RWPE2 (cell line): ENCODE data around the gene BRD4.
A peak's percentile ranks its signal among the peaks of the same experiment; 100 is the strongest.

Source experiments
- ATAC-seq: fragments of 200-7000 bp; cut with Tn5 transposase; 3 replicates; pipeline ENCODE4 v1.9.1; 2021; ENCODE audit warnings: low read depth
- DNase-seq: peaks from one replicate; pipeline ENCODE4 v3.0.0-alpha.2; 2020; ENCODE audit warnings: low spot score
- H3K27ac ChIP-seq: fragments of 450-650 bp; 2 replicates; pipeline ENCODE4 v1.5.1; 2017; ENCODE audit warnings: mild to moderate bottlenecking; ENCODE audit not compliant: poor library complexity, severe bottlenecking
- H3K27me3 ChIP-seq: fragments of 250-450 bp; sonication (Bioruptor Pico); 2 replicates; pipeline ENCODE4 v1.5.1; 2021; ENCODE audit warnings: mild to moderate bottlenecking, moderate library complexity; ENCODE audit not compliant: insufficient read depth, poor library complexity, severe bottlenecking
- H3K36me3 ChIP-seq: fragments of 250-450 bp; sonication (Bioruptor Pico); 2 replicates; pipeline ENCODE4 v1.5.1; 2020; ENCODE audit warnings: low read depth, mild to moderate bottlenecking, moderate library complexity
- H3K4me1 ChIP-seq: fragments of 250-450 bp; sonication (Bioruptor Pico); 2 replicates; pipeline ENCODE4 v1.5.1; 2021; ENCODE audit warnings: mild to moderate bottlenecking, moderate library complexity; ENCODE audit not compliant: insufficient read depth, poor library complexity, severe bottlenecking
- H3K4me3 ChIP-seq: fragments of 250-450 bp; sonication (Bioruptor Pico); 2 replicates; pipeline ENCODE4 v1.5.1; 2021; ENCODE audit warnings: mild to moderate bottlenecking, moderate library complexity; ENCODE audit not compliant: severe bottlenecking
- H3K9me3 ChIP-seq: fragments of 250-450 bp; sonication (Bioruptor Pico); 2 replicates; pipeline ENCODE4 v1.5.1; 2021; ENCODE audit warnings: mild to moderate bottlenecking, moderate library complexity; ENCODE audit not compliant: severe bottlenecking
- CTCF ChIP-seq: fragments of 450-650 bp; IDR thresholded peaks from one replicate; pipeline ENCODE4 v1.5.1; 2017; ENCODE audit warnings: mild to moderate bottlenecking, moderate library complexity; ENCODE audit not compliant: poor library complexity, severe bottlenecking

BRD4 gene

GRCh38 chr19:15200553-15201364 is 131.6 kb downstream of the BRD4 start, which contains the start of gene NOTCH3:
Gene NOTCH3, minus strand, starts transcription at chr19:15200995. Its CDS starts 90 bp downstream, at chr19:15200905.
- peaks cover 14% of the 10 kb centered on the region for H3K27me3 ChIP-seq
- no peaks in the 10 kb centered on the region for H3K36me3 ChIP-seq
- H3K4me3 ChIP-seq = peak within 1 kb of the TSS; percentile 37
- no peak for ATAC-seq
- DNase-seq = no peak
- no peaks in the 10 kb centered on the region for H3K9me3 ChIP-seq
- no peak for TF ChIP-seq CTCF
- H3K27ac ChIP-seq = no peak within 1 kb of the TSS
- H3K4me1 ChIP-seq = no peaks in the 10 kb centered on the region

GRCh38 chr19:15199661-15200552 is 132.4 kb downstream of the BRD4 start:
- H3K9me3 ChIP-seq = no peaks in the 10 kb centered on the region
- ATAC-seq (no peak), DNase-seq (no peak)
- H3K36me3 ChIP-seq = no peaks in the 10 kb centered on the region
- no peak overlapping the region for H3K27ac ChIP-seq
- TF ChIP-seq CTCF = no peak
- peaks cover 14% of the 10 kb centered on the region for H3K27me3 ChIP-seq
- peak overlapping the region; percentile 37 for H3K4me3 ChIP-seq
- H3K4me1 ChIP-seq = no peaks in the 10 kb centered on the region

GRCh38 chr19:15198951-15199660 is 133.2 kb downstream of the BRD4 start:
- no peak for ATAC-seq
- Histone ChIP-seq H3K27ac (no peak overlapping the region), H3K4me3 (no peak overlapping the region), H3K36me3 (no peaks in the 10 kb centered on the region), H3K27me3 (peaks cover 14% of the 10 kb centered on the region), H3K4me1 (no peaks in the 10 kb centered on the region), H3K9me3 (no peaks in the 10 kb centered on the region)
- DNase-seq = no peak
- TF ChIP-seq CTCF = no peak

- Histone ChIP-seq H3K4me1 (no peaks in the 10 kb centered on the region), H3K36me3 (no peaks in the 10 kb centered on the region), H3K4me3 (no peak overlapping the region), H3K9me3 (no peaks in the 10 kb centered on the region), H3K27me3 (peaks cover 14% of the 10 kb centered on the region), H3K27ac (no peak overlapping the region)
- DNase-seq = no peak
- ATAC-seq = peak; percentile 44
- no peak for TF ChIP-seq CTCF
Observed at GRCh38 chr19:15197942-15198341, 134.4 kb downstream of the BRD4 start.
